GM13977 (cell line): ENCODE results near the gene SPNS2.

Experiments used
- DNase-seq: peaks from one replicate; pipeline ENCODE4 v3.0.0; 2012; ENCODE audit warnings: low spot score
- in situ Hi-C: fragments of 300-500 bp; cut with MboI; formaldehyde crosslinking; loops from one replicate; pipeline ENCODE4 v1.12.0; 2022; ENCODE audit warnings: low sequenced_read_pairs, low pct_unique_long_range_greater_than_20kb, mixed read lengths, inconsistent platforms; ENCODE audit not compliant: unreplicated experiment
- TF ChIP-seq, protein P1 (sequence below): IDR thresholded peaks from 2 replicates; pipeline ENCODE4 v1.5.1; 2012; ENCODE audit warnings: mild to moderate bottlenecking, control low read depth; ENCODE audit not compliant: insufficient read depth; ENCODE audit errors: extremely low read depth, missing control alignments

SPNS2 gene

GRCh38 chr17:4513113-4514032 is 14.7 kb downstream of the SPNS2 start:
- in situ Hi-C loops: no loop called here
- TF ChIP-seq, protein P1, sequence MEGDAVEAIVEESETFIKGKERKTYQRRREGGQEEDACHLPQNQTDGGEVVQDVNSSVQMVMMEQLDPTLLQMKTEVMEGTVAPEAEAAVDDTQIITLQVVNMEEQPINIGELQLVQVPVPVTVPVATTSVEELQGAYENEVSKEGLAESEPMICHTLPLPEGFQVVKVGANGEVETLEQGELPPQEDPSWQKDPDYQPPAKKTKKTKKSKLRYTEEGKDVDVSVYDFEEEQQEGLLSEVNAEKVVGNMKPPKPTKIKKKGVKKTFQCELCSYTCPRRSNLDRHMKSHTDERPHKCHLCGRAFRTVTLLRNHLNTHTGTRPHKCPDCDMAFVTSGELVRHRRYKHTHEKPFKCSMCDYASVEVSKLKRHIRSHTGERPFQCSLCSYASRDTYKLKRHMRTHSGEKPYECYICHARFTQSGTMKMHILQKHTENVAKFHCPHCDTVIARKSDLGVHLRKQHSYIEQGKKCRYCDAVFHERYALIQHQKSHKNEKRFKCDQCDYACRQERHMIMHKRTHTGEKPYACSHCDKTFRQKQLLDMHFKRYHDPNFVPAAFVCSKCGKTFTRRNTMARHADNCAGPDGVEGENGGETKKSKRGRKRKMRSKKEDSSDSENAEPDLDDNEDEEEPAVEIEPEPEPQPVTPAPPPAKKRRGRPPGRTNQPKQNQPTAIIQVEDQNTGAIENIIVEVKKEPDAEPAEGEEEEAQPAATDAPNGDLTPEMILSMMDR: no peak
- no peak for DNase-seq

- in situ Hi-C loops: no loop called here
- DNase-seq: no peak
- TF ChIP-seq, protein P1: no peak
These were observed 15.5 kb downstream of the SPNS2 start for GRCh38 chr17:4514206-4514605.

- TF ChIP-seq, protein P1: no peak
- DNase-seq: no peak
- in situ Hi-C loops: no loop called here
These were observed 16.1 kb downstream of the SPNS2 start for GRCh38 chr17:4514779-4515178.

DNA sequence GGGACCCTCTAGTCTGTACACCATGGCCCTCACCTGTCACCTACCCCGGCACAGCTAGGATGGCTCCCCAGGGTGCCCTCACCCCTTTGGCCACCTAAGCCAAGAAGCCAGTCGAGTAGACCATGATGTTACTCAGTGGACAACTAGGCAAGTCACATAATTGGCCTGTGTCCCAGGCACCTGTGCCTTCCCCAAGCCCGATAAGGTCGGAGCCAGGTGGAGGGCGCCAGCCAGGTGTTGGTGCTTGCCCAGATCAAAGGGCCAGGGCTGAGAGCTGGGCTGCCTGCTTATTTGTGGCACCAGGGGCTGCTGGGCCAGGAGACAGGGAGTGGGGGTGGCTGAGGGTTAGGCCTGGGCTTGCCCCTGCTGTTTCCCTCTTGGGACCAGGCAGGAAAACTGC is 16.8 kb downstream of the SPNS2 start:
- in situ Hi-C loops: no loop called here
- TF ChIP-seq, protein P1: no peak
- DNase-seq: no peak

DNA sequence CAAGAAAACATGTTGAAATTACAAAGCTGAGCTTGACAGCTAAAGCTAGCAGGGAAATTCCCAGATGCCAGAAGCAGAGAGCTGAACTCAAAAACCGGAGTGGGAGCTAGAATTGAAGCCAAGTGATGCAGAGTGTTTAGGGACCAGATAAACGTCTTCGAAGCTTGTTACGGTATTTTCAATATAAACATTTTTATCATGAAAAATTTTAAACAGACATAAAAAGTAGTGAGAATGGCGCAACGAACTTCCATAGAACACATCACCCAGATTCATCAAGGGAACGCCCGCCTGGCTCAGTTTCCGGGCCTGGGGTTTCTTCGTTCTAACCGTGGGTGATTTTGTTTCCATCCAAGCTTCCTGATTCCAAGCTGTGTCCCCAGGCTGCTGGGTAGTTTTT is 18.1 kb downstream of the SPNS2 start:
- in situ Hi-C loops: no loop called here
- no peak for DNase-seq
- TF ChIP-seq, protein P1: no peak

- no peak for DNase-seq
- TF ChIP-seq, protein P1: no peak
- in situ Hi-C loops: no loop called here
These were observed 20.2 kb downstream of the SPNS2 start for GRCh38 chr17:4518901-4519300.
